Measurements from ENCODE around the gene FUT6. TPM values are rescaled to one million over a fixed set of nuclear protein-coding genes. Genes with fewer than 3 reads are reported as not detected.
A peak's percentile ranks its signal among the peaks of the same experiment; 100 is the strongest.
"Not testable (repeated sequence)": the region's sequence is repeated elsewhere in the genome, so short reads cannot be mapped to it uniquely, and the experiment has no call there.

Gene FUT6, protein sequence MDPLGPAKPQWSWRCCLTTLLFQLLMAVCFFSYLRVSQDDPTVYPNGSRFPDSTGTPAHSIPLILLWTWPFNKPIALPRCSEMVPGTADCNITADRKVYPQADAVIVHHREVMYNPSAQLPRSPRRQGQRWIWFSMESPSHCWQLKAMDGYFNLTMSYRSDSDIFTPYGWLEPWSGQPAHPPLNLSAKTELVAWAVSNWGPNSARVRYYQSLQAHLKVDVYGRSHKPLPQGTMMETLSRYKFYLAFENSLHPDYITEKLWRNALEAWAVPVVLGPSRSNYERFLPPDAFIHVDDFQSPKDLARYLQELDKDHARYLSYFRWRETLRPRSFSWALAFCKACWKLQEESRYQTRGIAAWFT
- total RNA-seq, result not detected in 2 replicates
- long read RNA-seq, result 0 reads

DNA sequence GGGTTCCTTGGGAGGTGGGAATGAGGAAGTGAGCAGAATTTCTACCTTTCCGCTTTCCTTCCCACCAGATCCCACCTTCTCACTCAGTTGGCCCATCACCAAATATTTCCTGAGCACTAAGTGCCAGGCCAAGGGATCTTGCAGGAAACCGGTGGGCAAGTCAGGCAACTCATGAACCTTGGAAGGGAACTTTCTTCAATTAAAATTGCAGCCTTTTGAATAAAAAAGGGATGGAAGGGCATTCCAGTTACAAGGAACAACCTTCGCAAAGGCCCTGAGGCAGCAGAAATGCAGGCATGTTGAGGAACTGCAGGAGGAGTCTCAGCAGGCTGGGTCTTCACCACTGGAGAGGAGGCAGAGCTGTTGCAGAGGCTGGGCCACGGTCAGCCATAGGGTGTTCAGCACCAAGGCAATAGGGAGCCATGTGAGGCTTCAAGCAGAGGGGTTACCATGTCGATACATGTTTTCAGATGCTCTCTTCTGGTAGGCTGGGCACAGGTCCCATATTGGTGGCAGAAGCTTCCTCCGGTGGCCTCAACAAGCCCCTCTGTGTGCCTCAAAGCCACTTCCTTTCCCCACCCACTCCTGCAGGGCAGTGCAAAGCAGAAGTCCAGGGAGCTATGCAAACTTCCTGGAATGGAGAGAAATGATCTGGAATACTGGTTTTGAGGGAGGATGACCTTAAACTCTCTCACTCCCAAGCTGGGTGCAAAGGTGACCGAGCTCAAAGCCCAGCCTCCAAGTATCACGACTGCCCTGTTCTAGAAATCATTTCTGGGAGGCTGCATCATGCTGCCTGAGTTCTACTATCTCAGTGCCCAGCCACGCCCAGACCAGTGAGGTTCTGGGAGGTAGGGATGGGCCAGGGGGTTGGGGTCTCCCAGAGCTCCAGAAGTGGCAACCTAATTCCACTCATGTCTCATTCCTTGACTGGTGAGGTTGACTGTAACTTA is at the start of gene FUT6:
TSS of gene FUT6 (minus strand) at position 638 of the 953 bp plus-strand sequence. CDS start 7,135 bp downstream, outside the sequence.
- H3K36me3 Mint-ChIP-seq (ENCODE audit: insufficient read depth), result no peaks in the 10 kb centered on the region

DNA sequence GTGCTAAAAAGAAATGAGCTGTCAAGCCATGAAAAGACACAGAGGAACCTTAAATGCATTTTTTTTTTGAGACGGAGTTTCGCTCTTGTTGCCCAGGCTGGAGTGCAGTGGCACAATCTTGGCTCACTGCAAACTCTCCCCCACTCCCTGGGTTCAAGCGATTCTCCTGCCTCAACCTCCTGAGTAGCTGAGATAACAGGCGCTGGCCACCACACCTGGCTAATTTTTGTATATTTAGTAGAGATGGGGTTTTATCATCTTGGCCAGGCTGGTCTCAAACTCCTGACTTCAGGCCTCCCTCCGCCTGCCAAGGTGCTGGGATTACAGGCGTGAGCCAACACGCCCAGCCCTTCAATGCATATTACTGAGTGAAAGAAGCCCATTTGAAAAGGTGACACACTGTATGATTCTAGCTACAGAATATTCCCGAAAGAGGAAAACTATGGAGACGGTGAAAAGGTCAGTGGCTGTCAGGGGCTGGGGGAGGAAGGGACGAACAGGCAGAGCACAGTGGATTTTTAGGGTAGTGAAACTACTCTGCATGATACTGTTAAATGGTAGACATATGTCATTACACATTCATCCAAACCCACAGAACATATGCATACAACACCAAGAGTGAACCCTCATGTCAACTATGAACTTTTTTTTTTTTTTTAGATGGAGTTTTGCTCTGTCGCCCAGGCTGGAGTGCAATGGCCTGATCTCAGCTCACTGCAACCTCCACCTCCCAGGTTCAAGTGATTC is 44.7 kb upstream of the FUT6 start:
- not testable (repeated sequence) for H3K4me3 Mint-ChIP-seq (ENCODE audit: low read depth); DNase-seq (ENCODE audit: low spot score, unreplicated experiment); H3K36me3 Mint-ChIP-seq (ENCODE audit: insufficient read depth); H3K4me1 Mint-ChIP-seq (ENCODE audit: low read depth); H3K27ac Mint-ChIP-seq; H3K9me3 Mint-ChIP-seq (ENCODE audit: low read depth)
- H3K27me3 Mint-ChIP-seq, result peaks cover 13% of the 10 kb centered on the region

More for the DNA sequence above, at the start of gene FUT6:
- DNase-seq (ENCODE audit: low spot score, unreplicated experiment), result no peak
- Mint-ChIP-seq H3K27ac (no peak within 1 kb of the TSS), H3K27me3 (peaks cover 10% of the 10 kb centered on the region), H3K4me3 (ENCODE audit: low read depth) (no peak within 1 kb of the TSS), H3K4me1 (ENCODE audit: low read depth) (peaks cover 3% of the 10 kb centered on the region), H3K9me3 (ENCODE audit: low read depth) (no peaks in the 10 kb centered on the region)
- TF ChIP-seq, protein P1, sequence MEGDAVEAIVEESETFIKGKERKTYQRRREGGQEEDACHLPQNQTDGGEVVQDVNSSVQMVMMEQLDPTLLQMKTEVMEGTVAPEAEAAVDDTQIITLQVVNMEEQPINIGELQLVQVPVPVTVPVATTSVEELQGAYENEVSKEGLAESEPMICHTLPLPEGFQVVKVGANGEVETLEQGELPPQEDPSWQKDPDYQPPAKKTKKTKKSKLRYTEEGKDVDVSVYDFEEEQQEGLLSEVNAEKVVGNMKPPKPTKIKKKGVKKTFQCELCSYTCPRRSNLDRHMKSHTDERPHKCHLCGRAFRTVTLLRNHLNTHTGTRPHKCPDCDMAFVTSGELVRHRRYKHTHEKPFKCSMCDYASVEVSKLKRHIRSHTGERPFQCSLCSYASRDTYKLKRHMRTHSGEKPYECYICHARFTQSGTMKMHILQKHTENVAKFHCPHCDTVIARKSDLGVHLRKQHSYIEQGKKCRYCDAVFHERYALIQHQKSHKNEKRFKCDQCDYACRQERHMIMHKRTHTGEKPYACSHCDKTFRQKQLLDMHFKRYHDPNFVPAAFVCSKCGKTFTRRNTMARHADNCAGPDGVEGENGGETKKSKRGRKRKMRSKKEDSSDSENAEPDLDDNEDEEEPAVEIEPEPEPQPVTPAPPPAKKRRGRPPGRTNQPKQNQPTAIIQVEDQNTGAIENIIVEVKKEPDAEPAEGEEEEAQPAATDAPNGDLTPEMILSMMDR (IDR thresholded peaks at IDR 0.05; ENCODE audit: unreplicated experiment), result no peak

DNA sequence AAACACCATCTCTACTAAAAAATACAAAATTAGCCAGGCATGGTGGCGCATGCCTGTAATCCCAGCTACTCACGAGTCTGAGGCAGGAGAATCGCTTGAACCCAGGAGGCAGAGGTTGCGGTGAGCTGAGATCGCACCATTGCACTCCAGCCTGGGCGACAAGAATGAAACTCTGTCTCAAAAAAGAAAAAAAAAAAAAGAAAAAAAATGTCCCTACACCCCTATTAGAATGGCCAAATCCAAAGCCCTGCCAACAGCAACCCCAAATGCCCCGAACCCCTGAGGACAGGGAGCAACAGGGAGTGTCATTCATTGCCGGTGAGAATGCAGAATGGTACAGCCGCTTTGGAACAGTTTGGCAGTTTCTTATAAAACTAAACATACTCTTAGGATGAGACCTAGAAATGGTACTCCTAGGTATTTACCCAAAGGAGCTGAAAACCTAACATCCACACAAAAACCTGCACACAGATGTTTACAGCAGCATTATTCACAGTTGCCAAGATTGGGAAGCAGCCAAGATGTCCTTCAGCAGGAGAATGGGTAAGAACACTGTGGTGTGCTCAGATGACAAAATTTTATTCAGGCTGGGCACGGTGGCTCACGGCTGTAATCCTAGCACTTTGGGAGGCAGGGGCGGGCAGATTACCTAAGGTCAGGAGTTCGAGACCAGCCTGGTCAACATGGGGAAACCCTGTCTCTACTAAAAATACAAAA is 43.8 kb upstream of the FUT6 start:
- H3K9me3 Mint-ChIP-seq (ENCODE audit: low read depth); H3K4me3 Mint-ChIP-seq (ENCODE audit: low read depth); H3K36me3 Mint-ChIP-seq (ENCODE audit: insufficient read depth); DNase-seq (ENCODE audit: low spot score, unreplicated experiment); H3K27ac Mint-ChIP-seq; H3K4me1 Mint-ChIP-seq (ENCODE audit: low read depth): not testable (repeated sequence)
- peaks cover 11% of the 10 kb centered on the region for H3K27me3 Mint-ChIP-seq

DNA sequence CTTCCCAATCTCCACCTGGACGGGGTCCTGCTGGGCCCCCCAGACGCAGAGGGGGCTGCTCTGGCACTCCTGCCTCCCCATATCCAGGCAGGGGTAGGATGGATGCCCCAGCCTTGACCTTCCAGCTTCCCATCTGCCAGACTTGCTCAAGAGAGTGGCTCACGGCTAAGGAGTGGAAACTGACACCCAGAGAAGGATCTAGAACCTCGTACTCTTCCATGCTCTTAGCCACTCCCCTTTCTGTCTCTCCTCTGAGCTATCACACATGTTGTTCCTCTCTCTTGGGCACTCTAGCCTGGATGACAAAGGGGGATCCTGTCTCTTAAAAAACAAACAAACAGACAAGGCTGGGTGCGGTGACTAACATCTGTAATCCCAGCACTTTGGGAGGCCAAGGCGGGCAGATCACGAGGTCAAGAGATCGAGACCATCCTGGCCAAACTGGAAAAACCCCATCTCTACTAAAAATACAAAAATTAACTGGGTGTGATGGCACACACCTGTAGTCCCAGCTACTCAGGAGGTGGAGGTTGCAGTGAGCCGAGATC is 43.0 kb upstream of the FUT6 start:
- H3K4me3 Mint-ChIP-seq (ENCODE audit: low read depth), result no peak overlapping the region
- peak overlapping the region; percentile 4 for H3K27ac Mint-ChIP-seq
- DNase-seq (ENCODE audit: low spot score, unreplicated experiment), result no peak
- H3K4me1 Mint-ChIP-seq (ENCODE audit: low read depth), result peaks cover 2% of the 10 kb centered on the region
- H3K27me3 Mint-ChIP-seq, result peaks cover 10% of the 10 kb centered on the region
- no peaks in the 10 kb centered on the region for H3K9me3 Mint-ChIP-seq (ENCODE audit: low read depth)
- TF ChIP-seq, protein P1 (IDR thresholded peaks at IDR 0.05; ENCODE audit: unreplicated experiment), result no peak
- H3K36me3 Mint-ChIP-seq (ENCODE audit: insufficient read depth), result no peaks in the 10 kb centered on the region

DNA sequence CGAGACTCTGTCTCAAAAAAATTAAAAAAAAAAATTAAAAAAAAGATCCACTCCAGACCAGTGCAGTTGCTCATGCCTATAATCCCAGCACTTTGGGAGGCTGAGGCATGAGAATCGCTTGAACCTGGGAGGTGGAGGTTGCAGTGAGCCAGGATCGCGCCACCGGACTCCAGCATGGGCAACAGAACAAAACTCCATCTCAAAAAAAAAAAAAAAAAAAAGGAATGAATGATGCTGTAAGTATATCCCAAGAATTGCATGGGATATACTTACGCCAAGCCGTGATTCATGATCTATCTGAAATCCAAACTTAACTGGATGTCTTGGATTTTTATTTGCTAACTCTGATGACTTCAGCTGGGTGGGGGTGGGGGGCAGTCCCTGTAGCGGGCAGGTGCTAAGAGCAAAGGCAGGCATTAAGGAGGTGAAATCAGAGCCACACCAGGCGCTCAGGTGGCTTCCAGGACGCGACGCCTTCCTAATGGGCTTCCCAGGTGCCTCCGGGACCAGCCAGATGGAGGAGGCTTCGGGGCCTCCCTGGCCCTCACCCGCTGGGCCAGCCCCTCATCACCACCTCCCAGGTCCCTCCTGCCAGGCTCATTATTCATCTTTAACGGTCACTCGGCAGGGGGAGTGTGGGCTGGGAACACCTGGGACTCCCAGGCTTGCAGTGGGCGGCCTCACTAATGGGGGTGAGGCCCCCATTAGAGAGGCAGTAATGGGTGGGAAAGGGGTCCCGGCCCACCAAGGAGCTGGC is 42.2 kb upstream of the FUT6 start:
- H3K9me3 Mint-ChIP-seq (ENCODE audit: low read depth), result no peaks in the 10 kb centered on the region
- no peaks in the 10 kb centered on the region for H3K36me3 Mint-ChIP-seq (ENCODE audit: insufficient read depth)
- TF ChIP-seq, protein P1 (IDR thresholded peaks at IDR 0.05; ENCODE audit: unreplicated experiment), result no peak
- DNase-seq (ENCODE audit: low spot score, unreplicated experiment), result no peak
- H3K4me1 Mint-ChIP-seq (ENCODE audit: low read depth), result peaks cover 2% of the 10 kb centered on the region
- peaks cover 10% of the 10 kb centered on the region for H3K27me3 Mint-ChIP-seq
- H3K27ac Mint-ChIP-seq, result no peak overlapping the region
- no peak overlapping the region for H3K4me3 Mint-ChIP-seq (ENCODE audit: low read depth)

All from progenitor cell of endocrine pancreas (in vitro differentiated cells).